NCI-H1092 treated with DMSO at 0.1 percent for 48 hours (cell line): Measurements from ENCODE around the gene NRTN.
"Not testable (repeated sequence)": the region's sequence is repeated elsewhere in the genome, so short reads cannot be mapped to it uniquely, and the experiment has no call there.

Source experiments
- DNase-seq: peaks from one replicate; lab custom pipeline; 2025; lab: John Stamatoyannopoulos, UW

NRTN gene

GRCh38 chr19:5804516-5805461 is at the start of gene NRTN:
Gene NRTN (plus strand): TSS chr19:5805067. CDS start chr19:5824166, 19,099 bp downstream.
- DNase-seq = no peak

- DNase-seq = no peak
Observed at GRCh38 chr19:5762608-5763217, 42.2 kb upstream of the NRTN start.

DNA sequence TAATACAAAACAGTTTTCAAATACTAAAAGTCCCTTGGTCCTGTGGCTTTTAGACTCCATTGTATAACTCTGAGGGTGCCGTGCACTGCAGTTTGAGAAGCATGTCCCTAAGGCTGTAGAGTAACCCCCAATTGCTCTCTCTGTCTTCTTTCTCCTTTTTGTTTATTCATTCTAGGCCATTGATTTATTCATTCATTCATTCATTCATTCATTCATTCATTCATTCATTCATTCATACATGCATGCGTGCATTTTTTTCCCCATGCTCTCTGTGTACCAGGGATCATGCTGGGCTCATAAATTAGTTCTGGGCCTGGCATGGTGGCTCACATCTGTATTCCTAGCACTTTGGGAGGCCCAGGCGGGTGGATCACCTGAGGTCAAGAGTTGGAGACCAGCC is 39.6 kb upstream of the NRTN start:
- no peak for DNase-seq

DNA sequence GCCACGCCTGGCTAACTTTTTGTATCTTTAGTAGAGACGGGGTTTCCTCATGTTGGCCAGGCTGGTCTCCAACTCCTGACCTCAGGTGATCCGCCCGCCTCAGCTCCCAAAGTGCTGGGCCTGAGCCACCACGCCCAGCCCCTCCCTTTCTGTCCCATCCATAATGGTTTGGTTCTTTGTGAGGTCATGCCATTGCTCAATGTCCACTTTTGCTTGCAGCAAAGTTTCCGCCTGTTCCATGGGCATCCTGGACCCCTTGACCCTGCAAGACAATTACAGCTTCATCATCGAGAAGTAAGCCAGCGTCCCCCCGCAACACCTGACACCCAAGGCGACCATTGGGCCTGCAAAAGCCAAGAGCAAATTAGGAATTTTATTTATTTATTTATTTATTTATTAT is 36.9 kb upstream of the NRTN start:
- DNase-seq = no peak

DNA sequence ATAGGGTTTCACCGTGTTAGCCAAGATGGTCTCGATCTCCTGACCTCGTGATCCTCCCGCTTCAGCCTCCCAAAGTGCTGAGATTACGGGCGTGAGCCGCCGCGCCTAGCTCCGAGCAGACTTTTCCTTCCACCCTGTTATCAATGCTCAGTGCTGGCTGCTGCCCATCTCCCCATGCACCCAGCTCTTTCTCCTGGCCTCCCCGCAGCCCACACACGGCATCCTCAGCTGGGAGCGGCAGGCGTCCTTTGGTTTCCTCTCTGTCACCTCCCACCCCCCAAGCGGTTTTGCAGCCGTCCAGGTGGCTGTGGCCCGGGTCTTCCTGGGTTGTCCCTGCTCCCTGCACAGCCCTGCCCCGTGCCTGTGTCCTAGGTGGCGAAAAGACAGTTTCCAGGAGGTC is 32.5 kb upstream of the NRTN start:
- DNase-seq = no peak

GRCh38 chr19:5773276-5773675 is 31.6 kb upstream of the NRTN start:
- no peak for DNase-seq

DNA sequence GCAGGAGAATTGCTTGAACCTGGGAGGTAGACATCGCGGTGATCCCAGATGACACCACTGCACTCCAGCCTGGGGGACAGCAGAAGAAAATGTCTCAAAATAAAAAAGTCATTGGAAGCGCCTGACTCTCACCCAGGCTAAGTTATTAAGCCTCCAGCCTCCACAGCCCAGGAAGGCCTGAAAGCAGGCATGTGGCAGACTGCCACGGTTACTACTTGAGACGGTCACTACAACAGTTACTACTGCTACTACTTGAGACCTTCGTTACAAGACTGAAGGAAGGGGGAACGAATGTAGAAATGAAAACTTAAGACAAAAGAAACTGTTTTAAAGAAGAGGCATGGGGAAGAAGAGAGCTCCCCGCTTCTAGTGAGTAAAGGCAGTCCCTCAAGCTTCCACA is 29.9 kb upstream of the NRTN start:
- no peak for DNase-seq

GRCh38 chr19:5775668-5776309 is 29.1 kb upstream of the NRTN start:
- no peak for DNase-seq

GRCh38 chr19:5778402-5778801 is 26.5 kb upstream of the NRTN start:
- DNase-seq = no peak

- not testable (repeated sequence) for DNase-seq
Observed at GRCh38 chr19:5780916-5781315, 24.0 kb upstream of the NRTN start.

- DNase-seq = no peak
Observed at GRCh38 chr19:5782322-5782721, 22.5 kb upstream of the NRTN start.

DNA sequence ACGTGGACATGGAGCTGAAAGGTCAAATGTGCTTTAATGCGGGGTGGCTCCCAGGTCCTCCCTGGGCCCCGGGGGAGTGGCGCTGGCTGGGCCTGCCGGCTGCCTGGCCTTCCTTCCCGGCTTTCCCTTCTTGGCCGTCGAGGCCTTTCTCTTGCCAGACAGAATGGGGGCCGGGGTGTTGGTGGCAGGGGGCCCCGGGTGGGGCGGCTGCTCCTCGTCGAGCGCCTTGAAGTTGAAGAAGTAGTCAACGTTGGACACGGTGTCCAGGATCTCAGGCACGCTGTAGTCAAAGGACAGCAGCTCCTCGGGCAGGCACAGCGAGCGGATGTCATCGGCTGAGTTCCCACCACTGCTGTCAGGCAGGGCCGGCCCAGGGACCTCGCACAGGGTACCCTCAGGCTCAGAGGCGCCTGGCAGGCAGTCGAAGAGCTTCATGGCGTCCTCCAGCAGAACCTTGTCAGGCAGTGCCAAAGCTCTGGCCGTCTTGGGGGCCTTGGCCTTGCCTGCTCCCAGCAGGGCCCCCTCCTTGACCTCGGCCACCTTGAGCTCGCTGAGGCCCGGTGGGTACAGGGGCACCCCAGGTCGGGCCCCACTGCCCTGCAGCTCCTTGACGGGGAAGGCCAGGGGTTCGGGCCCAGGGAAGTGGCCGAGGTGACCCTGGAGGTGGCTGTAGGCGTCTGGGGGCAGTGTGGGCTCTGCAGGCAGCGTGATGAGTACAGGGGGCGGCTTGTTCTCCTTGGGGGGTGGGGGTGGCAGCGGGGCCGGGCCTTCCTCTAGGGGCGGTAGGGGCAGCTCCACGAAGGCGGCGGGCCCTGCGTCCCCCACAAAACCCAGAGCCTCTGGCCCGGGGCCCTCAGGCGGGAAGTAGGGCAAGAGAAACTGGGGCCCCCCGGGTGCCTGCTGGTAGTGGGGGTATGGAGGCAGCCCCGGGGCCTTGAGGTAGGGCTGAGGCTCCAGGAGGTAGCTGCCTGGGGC is 21.6 kb upstream of the NRTN start:
- no peak for DNase-seq

GRCh38 chr19:5784581-5785147 is 20.2 kb upstream of the NRTN start, which contains the start of gene PRR22:
Gene PRR22 (minus strand): TSS chr19:5784746. CDS start chr19:5784660, 86 bp downstream.
- DNase-seq = no peak

GRCh38 chr19:5785423-5785822 is 19.4 kb upstream of the NRTN start:
- DNase-seq = no peak

DNA sequence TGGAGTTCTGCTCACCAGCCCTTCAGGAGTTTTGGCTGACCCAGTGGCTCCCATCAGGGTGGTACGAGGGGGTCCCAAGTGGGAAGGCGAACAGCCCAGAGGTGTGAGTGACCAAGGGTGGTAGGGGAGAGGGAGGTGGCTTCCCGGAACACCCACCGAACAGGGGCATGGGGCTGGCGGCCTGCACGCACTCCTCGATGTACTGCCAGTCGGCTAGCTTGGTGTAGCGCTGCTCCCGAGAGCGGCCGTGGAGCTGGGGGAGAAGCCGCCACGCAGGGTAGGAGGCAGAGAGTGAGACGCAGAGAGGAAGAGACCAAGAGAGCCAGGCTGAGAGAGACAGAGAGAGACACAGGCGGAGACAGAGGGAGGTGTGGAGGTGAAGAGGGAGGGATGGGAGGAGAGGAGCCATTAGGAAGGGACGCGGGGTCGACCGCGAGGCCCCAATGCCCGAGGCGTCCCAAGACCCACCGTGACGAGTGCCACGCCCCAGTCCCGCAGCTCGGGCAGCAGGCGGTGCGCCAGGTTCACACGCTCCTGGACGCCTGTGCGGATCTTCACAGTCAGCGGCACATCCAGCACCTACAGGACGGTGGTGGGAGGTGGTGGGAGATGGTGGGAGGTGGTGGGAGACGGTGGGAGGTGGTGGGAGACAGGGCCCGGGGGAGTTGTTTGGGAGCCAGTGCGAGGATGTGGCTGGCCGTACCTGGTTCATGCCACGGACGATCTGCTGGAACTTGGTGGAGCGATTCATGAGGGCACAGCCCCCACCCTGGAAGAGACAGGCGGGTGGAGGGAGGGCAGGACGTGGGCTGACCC is 18.1 kb upstream of the NRTN start:
- DNase-seq = no peak

DNA sequence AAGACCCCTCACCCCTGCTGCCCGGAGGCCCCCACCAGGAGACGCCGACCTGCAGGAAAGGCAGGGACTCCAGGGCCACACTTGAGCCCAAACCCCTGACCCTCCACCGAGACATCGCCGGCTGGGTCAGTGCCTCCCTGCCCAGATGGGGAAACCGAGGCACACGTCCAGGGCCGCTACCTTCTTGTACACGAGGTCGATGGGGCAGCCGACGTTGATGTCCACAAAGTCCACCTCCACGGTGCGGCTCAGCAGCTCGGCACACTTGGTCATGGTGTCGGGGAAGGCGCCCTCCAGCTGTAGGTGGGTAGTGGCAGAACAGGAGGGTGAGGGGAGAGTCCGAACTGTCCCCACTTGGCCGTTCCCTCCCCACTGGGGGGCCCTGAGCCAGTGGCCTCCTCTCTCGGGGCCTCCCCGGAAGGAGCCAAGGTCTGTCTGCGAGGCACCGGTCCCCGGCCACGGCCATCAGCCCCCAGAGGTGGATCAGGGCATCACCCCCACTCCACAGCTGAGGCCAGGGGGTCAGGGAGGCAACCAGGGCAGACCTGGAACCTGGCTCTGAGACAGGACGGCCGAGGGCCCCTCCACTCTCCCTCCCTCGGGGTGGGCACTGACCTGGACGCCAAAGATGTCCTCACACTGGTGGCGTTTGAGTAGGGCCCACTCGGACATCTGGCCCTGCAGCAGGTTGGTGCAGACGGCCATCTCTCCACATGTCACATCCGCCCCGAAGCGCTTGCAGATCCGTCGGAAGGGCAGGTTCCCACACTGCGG is 17.3 kb upstream of the NRTN start:
- no peak for DNase-seq

- no peak for DNase-seq
Observed at GRCh38 chr19:5788422-5788821, 16.4 kb upstream of the NRTN start.

DNA sequence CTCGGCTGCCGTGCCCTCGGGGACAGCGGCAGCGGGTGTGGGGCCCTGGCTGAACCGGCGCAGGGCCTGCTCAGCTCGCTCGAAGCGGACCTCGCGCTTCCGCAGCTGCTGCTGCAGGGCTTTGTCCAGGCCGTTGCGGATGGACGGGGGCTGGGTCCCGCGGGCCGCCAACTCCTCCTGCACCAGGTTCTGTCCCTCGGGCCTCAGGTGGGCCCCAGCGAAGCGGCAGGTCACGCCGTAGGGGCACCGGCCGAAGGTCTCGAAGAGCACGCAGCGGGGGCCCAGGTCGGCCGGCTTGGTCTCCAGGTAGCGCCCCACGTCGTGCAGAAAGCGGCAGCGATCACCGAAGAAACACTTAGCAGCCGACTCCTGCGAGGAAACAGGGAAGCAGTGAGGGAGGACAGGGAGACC is 15.5 kb upstream of the NRTN start:
- DNase-seq = no peak

GRCh38 chr19:5789886-5790558 is 14.8 kb upstream of the NRTN start:
- DNase-seq = no peak
